Stimulated activated CD8-positive, alpha-beta memory T cell treated with anti-CD3 and anti-CD28 coated beads, Interleukin-12 subunit alpha, Interleukin-12 subunit beta, amount 100 ng/mL, for 1 hour (primary cell): ENCODE data around the gene ACP1.
"Not testable (repeated sequence)": the region's sequence is repeated elsewhere in the genome, so short reads cannot be mapped to it uniquely, and the experiment has no call there.

ENCODE experiments used
- DNase-seq: peaks from one replicate; pipeline ENCODE4 v3.0.0-alpha.2; 2020; ENCODE audit warnings: low read depth

Gene ACP1

DNA sequence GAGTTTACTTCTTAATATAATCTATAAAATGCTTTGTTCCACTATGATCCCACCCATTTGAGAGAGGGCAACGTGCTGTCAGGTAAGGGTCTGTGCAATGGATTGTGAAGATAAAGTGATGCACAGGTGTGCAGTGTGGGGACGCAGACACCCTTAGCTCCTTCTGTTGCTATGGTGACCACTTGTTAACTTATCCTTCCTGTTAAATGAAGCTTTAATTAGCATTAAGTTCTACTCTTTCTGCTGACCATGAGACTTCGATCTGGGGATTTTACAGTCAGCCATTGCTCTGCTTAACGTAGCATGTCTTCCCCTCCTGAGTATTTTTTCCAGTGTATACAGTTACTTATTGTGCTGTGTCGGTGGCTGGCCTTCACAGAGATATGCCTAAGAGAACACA lies 46.2 kb downstream of the ACP1 start:
- no peak for DNase-seq

DNA sequence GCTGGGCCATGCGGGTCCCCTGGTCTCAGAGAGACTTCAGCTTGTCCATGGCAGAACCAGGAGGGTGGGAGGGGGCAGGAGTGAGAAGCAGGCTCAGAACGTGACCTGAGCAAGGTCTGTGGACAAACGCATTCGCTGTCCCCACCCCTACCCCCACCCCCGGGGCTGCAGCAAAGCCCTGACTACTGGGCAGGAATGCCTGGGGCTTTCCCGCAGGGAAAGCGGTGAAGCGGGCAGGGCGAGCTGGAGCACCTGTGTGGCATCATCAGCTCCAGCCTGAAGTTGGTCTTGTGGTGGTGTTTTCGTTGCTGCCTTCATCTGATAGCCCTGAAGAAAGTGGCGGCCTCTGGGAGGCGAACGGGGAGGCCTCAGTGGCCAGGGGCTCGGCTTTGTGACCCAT lies 49.2 kb downstream of the ACP1 start:
- no peak for DNase-seq

DNA sequence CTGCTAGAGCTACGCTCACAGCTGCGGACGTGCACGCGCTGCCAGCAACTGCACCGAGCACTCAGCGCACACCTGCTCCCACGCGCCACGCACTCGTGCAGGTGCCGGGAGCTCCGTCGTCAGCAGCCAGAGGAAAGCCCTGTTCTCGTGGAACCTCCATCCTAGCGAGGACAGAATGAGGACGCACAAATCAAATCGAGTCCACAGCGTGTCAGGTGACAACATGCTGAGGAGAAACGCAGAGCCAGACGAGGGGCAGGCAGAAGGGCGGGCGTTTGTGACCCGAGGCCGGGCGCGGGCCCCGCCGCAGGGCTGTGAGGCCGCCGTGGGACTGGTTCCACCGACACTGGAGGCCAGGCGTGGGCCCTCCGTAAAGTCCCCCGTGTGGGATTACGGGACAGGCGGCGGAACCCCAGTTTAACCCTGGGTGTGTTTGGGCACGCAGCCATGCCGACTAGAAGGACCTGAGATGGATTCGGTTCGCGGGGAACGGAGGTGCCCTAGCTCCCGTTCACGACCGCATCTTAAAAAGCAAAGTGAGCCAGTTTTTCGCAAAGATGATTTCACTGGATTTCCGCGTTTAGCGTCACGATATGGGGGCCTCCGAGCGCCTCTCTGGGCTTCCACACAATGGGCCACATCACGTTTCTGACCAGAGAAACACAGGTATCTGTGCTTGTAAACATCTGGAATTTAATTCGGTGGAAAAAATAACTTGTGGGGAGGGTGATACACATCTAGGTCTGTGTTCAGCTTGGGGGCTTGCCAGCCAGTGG lies 50.0 kb downstream of the ACP1 start:
- DNase-seq = no peak

- not testable (repeated sequence) for DNase-seq
These were observed 51.2 kb downstream of the ACP1 start for GRCh38 chr2:315925-316324.

GRCh38 chr2:316381-316780 lies 51.6 kb downstream of the ACP1 start:
- DNase-seq = no peak

GRCh38 chr2:317501-318424 lies 53.0 kb downstream of the ACP1 start:
- no peak for DNase-seq

GRCh38 chr2:319059-319600 lies 54.4 kb downstream of the ACP1 start:
- no peak for DNase-seq

DNA sequence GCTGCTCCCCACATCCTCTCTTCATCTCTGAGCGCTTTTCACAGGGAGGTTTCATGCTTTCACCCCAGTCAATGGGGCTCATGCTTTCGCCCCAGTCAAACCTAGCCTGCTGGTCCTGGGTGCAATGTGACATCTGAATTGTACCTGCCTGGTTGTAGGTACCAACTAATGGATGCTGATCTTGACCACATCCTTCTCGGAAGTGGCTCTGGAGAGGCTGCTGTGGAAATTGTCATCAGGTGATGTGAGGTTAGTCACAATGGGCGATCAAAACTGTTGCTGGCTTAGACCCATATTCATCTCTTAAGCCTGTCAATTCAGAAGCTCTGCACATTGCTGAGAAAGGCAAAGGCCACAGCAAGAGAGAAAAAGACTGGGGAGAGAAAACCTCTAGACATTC lies 55.8 kb downstream of the ACP1 start:
- DNase-seq = no peak

- no peak for DNase-seq
These were observed 57.6 kb downstream of the ACP1 start for GRCh38 chr2:322326-322725.

GRCh38 chr2:323035-323434 lies 58.3 kb downstream of the ACP1 start:
- no peak for DNase-seq
